WTC11 (cell line): ENCODE data around the gene CARD11. TPM values are rescaled to one million over a fixed set of nuclear protein-coding genes. Genes with fewer than 3 reads are reported as not detected.

Source experiments
- ATAC-seq: fragments of 200-7000 bp; cut with Tn5 transposase; 2 replicates; pipeline ENCODE4 v1.10.0; 2021; ENCODE audit warnings: mild to moderate bottlenecking, moderate library complexity
- CTCF ChIA-PET: fragments of 300-600 bp; sonication (Branson Sonifier 250); formaldehyde crosslinking; loops from one replicate; lab custom pipeline; 2021; ENCODE audit warnings: antibody characterized with exemption; lab: Charles Lee
- POLR2A ChIA-PET: fragments of 350-600 bp; sonication (Branson Sonifier 250); formaldehyde crosslinking; loops from one replicate; lab custom pipeline; 2021; ENCODE audit warnings: antibody characterized with exemption; lab: Charles Lee
- DNase-seq: peaks from one replicate; pipeline ENCODE4 v3.0.0; 2021; ENCODE audit warnings: low spot score
- H3K27ac Mint-ChIP-seq: 2 replicates; pipeline ENCODE4 v1.8.0; 2021; ENCODE audit warnings: mixed read lengths
- H3K27me3 Mint-ChIP-seq: 2 replicates; pipeline ENCODE4 v1.8.0; 2021; ENCODE audit warnings: low read depth, mild to moderate bottlenecking, moderate library complexity, mixed read lengths
- H3K36me3 Mint-ChIP-seq: 2 replicates; pipeline ENCODE4 v1.8.0; 2021; ENCODE audit warnings: mixed read lengths
- H3K4me1 Mint-ChIP-seq: 2 replicates; pipeline ENCODE4 v1.8.0; 2022; ENCODE audit warnings: mixed read lengths
- H3K4me3 Mint-ChIP-seq: 2 replicates; pipeline ENCODE4 v1.8.0; 2021; ENCODE audit warnings: mild to moderate bottlenecking, moderate library complexity, mixed read lengths
- H3K9me3 Mint-ChIP-seq: 2 replicates; pipeline ENCODE4 v1.8.0; 2021; ENCODE audit warnings: mixed read lengths
- CREB1 ChIP-seq: sonication (generic); formaldehyde crosslinking; IDR thresholded peaks from 2 replicates; pipeline ENCODE4 v1.8.0; 2023; ENCODE audit warnings: mild to moderate bottlenecking, missing genetic modification reagents
- E2F1 ChIP-seq: sonication (generic); formaldehyde crosslinking; IDR thresholded peaks from 2 replicates; pipeline ENCODE4 v1.8.0; 2022; ENCODE audit warnings: mild to moderate bottlenecking, missing genetic modification reagents
- ERG ChIP-seq: fragments of 250-450 bp; sonication (Bioruptor Pico); IDR thresholded peaks from 2 replicates; pipeline ENCODE4 v1.8.0; 2021; ENCODE audit warnings: mild to moderate bottlenecking
- ESRRA ChIP-seq: sonication (generic); formaldehyde crosslinking; IDR thresholded peaks from 2 replicates; pipeline ENCODE4 v1.8.1; 2022; ENCODE audit warnings: mild to moderate bottlenecking, missing genetic modification reagents, borderline replicate concordance
- FOXK1 ChIP-seq: sonication (generic); formaldehyde crosslinking; IDR thresholded peaks from 2 replicates; pipeline ENCODE4 v1.8.0; 2022; ENCODE audit warnings: mild to moderate bottlenecking, moderate library complexity, missing genetic modification reagents
- HMGA2 ChIP-seq: fragments of 250-450 bp; sonication (Bioruptor Pico); IDR thresholded peaks from 2 replicates; pipeline ENCODE4 v1.4.0; 2021; ENCODE audit warnings: mild to moderate bottlenecking, moderate library complexity
- JUN ChIP-seq: sonication (generic); formaldehyde crosslinking; IDR thresholded peaks from 2 replicates; pipeline ENCODE4 v1.8.0; 2023; ENCODE audit warnings: mild to moderate bottlenecking, missing genetic modification reagents
- NR3C1 ChIP-seq: sonication (generic); formaldehyde crosslinking; conservative IDR thresholded peaks from 2 replicates; pipeline ENCODE4 v1.8.1; 2023; ENCODE audit warnings: low read depth, mild to moderate bottlenecking, missing genetic modification reagents
- RELA ChIP-seq: sonication (generic); formaldehyde crosslinking; IDR thresholded peaks from 2 replicates; pipeline ENCODE4 v1.8.1; 2022; ENCODE audit warnings: missing genetic modification reagents, mild to moderate bottlenecking, borderline replicate concordance
- RORB ChIP-seq: fragments of 250-450 bp; sonication (Bioruptor Pico); IDR thresholded peaks from 2 replicates; pipeline ENCODE4 v1.9.0; 2021; ENCODE audit warnings: mild to moderate bottlenecking
- SMAD3 ChIP-seq: sonication (generic); formaldehyde crosslinking; IDR thresholded peaks from 2 replicates; pipeline ENCODE4 v1.8.0; 2022; ENCODE audit warnings: missing genetic modification reagents, mild to moderate bottlenecking, borderline replicate concordance
- ZBTB43 ChIP-seq: sonication (generic); formaldehyde crosslinking; IDR thresholded peaks from 2 replicates; pipeline ENCODE4 v1.8.1; 2023; ENCODE audit warnings: mild to moderate bottlenecking, missing genetic modification reagents
- ZMAT4 ChIP-seq: fragments of 250-450 bp; sonication (Bioruptor Pico); IDR thresholded peaks from 2 replicates; pipeline ENCODE4 v1.9.0; 2021; ENCODE audit warnings: mild to moderate bottlenecking
- ZNF138 ChIP-seq: sonication (generic); formaldehyde crosslinking; conservative IDR thresholded peaks from 2 replicates; pipeline ENCODE4 v1.8.1; 2022; ENCODE audit warnings: mild to moderate bottlenecking, moderate library complexity, missing genetic modification reagents
- ZNF219 ChIP-seq: sonication (generic); formaldehyde crosslinking; IDR thresholded peaks from 2 replicates; pipeline ENCODE4 v1.8.0; 2023; ENCODE audit warnings: missing genetic modification reagents, mild to moderate bottlenecking, borderline replicate concordance
- ZNF317 ChIP-seq: sonication (generic); formaldehyde crosslinking; IDR thresholded peaks from 2 replicates; pipeline ENCODE4 v1.8.1; 2023; ENCODE audit warnings: low read depth, mild to moderate bottlenecking, moderate library complexity, missing genetic modification reagents, borderline replicate concordance
- total RNA-seq: library from RNA; stranded (reverse); gene quantifications from 3 replicates; pipeline ENCODE4 v1.2.3, GENCODE V29; 2021
- TF ChIP-seq, protein P1 (sequence below): sonication (generic); formaldehyde crosslinking; IDR thresholded peaks from 2 replicates; pipeline ENCODE4 v1.8.0; 2023; ENCODE audit warnings: missing genetic modification reagents

Gene CARD11
- total RNA-seq, 1 experiment from 2014 or later = 40.8 TPM

- CTCF ChIA-PET = interaction anchor here (2.3 kb wide), 1 partner anchor 12 kb away, joined by 8 read pairs; no protein-coding TSS in a partner anchor
- Mint-ChIP-seq H3K36me3 (peaks cover 8% of the 10 kb centered on the region; the same call in 1 of the 2 replicates), H3K9me3 (no peaks in the 10 kb centered on the region), H3K27ac (no peak overlapping the region), H3K27me3 (no peaks in the 10 kb centered on the region), H3K4me3 (no peak overlapping the region), H3K4me1 (no peaks in the 10 kb centered on the region)
- no peak for ATAC-seq
- TF ChIP-seq SMAD3 (CRISPR knock-in tag) (no peak), HMGA2 (no peak), ZBTB43 (CRISPR knock-in tag) (no peak), JUN (CRISPR knock-in tag) (no peak), FOXK1 (CRISPR knock-in tag) (no peak), RELA (CRISPR knock-in tag) (no peak), RORB (no peak), NR3C1 (CRISPR knock-in tag) (no peak), E2F1 (CRISPR knock-in tag) (no peak), ZMAT4 (CRISPR knock-in tag) (no peak), ZNF317 (CRISPR knock-in tag) (no peak), ERG (CRISPR knock-in tag) (no peak), ZNF138 (no peak)
- TF ChIP-seq, protein P1, sequence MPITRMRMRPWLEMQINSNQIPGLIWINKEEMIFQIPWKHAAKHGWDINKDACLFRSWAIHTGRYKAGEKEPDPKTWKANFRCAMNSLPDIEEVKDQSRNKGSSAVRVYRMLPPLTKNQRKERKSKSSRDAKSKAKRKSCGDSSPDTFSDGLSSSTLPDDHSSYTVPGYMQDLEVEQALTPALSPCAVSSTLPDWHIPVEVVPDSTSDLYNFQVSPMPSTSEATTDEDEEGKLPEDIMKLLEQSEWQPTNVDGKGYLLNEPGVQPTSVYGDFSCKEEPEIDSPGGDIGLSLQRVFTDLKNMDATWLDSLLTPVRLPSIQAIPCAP = no peak
- DNase-seq = no peak
- POLR2A ChIA-PET = no interaction called here
Measured at GRCh38 chr7:2909471-2910039, 134.1 kb downstream of the CARD11 start.

DNA sequence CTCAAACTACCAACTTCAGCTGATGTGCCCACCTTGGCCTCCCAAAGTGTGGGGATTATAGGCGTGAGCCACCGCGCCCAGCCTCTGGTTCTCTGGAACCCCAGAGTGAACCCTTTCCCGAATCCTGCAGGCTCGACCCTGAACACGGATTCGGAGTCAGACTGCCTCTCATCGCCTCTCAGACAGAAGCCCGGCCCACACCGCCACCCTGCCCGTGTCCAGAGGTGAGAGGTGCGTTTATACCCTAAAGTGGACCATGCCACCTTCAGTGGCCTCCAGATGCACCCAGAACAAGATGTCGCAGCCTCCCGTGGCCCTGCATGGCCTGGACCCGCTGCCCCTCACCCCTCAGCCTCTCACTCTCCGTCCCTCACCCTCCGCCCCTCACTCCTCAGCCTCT is 134.6 kb downstream of the CARD11 start:
- CTCF ChIA-PET = interaction anchor here (0.6 to 2.3 kb wide), 2 partner anchors 13 to 1883 kb away, joined by 5 to 8 read pairs; no protein-coding TSS in a partner anchor
- no peaks in the 10 kb centered on the region for H3K9me3 Mint-ChIP-seq
- DNase-seq (no peak), ATAC-seq (no peak)
- no peak for TF ChIP-seq ZNF219 (CRISPR knock-in tag)
- no peak for TF ChIP-seq CREB1 (CRISPR knock-in tag)
- no peak for TF ChIP-seq ESRRA (CRISPR knock-in tag)
- no peak for TF ChIP-seq SMAD3 (CRISPR knock-in tag)
- no peak for TF ChIP-seq ZNF317 (CRISPR knock-in tag)
- peaks cover 10% of the 10 kb centered on the region; the same call in 1 of the 2 replicates for H3K36me3 Mint-ChIP-seq
- H3K4me3 Mint-ChIP-seq = no peak overlapping the region
- H3K27ac Mint-ChIP-seq = no peak overlapping the region
- POLR2A ChIA-PET = no interaction called here
- no peaks in the 10 kb centered on the region for H3K27me3 Mint-ChIP-seq
- no peaks in the 10 kb centered on the region for H3K4me1 Mint-ChIP-seq
